HAP-1 (cell line): ENCODE results near the gene ZNF418.
A peak's percentile ranks its signal among the peaks of the same experiment; 100 is the strongest.
"Not testable (repeated sequence)": the region's sequence is repeated elsewhere in the genome, so short reads cannot be mapped to it uniquely, and the experiment has no call there.

Experiments
- DNase-seq, 2 experiments: peaks; one replicate each; pipeline ENCODE4 v3.0.0-alpha.2; 2016 to 2020; ENCODE audit warnings: low spot score in 2 of 2
- H3K27me3 ChIP-seq: fragments of 250-450 bp; sonication (Bioruptor Pico); 2 replicates; pipeline ENCODE4 v1.5.1; 2020; ENCODE audit warnings: low read depth, mild to moderate bottlenecking, moderate library complexity
- H3K36me3 ChIP-seq: fragments of 250-450 bp; sonication (Bioruptor Pico); replicated peaks from 2 replicates; pipeline ENCODE4 v1.5.1; 2020; ENCODE audit warnings: mild to moderate bottlenecking
- H3K4me1 ChIP-seq: fragments of 250-450 bp; sonication (Bioruptor Pico); 2 replicates; pipeline ENCODE4 v1.5.1; 2020; ENCODE audit warnings: mild to moderate bottlenecking
- H3K4me3 ChIP-seq: fragments of 250-450 bp; sonication (Bioruptor Pico); 2 replicates; pipeline ENCODE4 v1.5.1; 2020; ENCODE audit warnings: mild to moderate bottlenecking, moderate library complexity
- H3K9me3 ChIP-seq: fragments of 250-450 bp; sonication (Bioruptor Pico); 2 replicates; pipeline ENCODE4 v1.5.1; 2020; ENCODE audit warnings: mild to moderate bottlenecking, moderate library complexity
- in situ Hi-C: fragments of 300-500 bp; cut with MboI; formaldehyde crosslinking; loops from 3 replicates; pipeline ENCODE4 v1.14.3; 2020; ENCODE audit warnings: low sequenced_read_pairs, inconsistent platforms, mixed read lengths

Gene ZNF418

GRCh38 chr19:57927587-57927986, 7.6 kb downstream of the ZNF418 start:
- no peaks in the 10 kb centered on the region for H3K27me3 ChIP-seq
- peaks cover 7% of the 10 kb centered on the region for H3K9me3 ChIP-seq
- no peak for DNase-seq
- in situ Hi-C loops: no loop called here
- H3K36me3 ChIP-seq: no peaks in the 10 kb centered on the region
- H3K4me3 ChIP-seq: no peak overlapping the region
- H3K4me1 ChIP-seq: no peaks in the 10 kb centered on the region

DNA sequence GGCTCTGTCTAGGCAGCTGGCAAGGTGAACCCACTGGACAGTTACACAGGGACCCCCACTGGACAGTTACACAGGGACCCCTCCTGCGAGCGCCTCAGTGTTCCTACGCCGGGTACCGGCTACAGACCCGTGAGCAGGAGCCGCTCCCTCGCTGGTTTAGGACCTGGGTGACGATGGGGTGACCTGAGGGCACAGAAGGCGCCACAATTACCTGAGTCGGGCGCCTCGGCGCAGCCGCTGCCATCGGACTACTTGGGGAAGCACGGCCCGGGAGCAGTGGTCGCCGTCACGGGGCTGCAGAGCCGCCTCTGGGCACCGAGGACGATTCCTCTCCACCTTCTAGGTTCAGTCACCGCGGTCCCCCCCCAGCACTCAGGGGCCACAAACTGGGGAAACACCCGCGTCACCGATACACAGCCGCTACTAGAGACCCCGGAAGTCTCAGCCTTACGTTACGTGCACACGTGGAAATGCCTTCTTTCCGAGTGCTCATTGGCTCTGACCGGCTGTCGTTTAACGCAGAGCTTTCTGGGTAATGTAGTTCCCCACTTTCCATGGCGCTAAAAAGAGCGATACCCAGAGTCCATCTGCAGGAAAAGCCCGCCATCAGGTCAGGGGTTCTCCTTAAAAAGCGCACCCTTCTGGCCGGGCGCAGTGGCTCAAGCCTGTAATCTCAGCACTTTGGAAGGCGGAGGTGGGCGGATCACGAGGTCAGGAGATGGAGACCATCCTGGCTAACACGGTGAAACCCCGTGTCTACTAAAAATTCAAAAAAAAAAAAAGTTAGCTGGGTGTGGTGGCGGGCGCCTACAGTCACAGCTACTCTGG, 18.8 kb downstream of the ZNF418 start, which contains the start of gene ZNF417:
TSS of gene ZNF417 (minus strand) at position 425 of the 828 bp plus-strand sequence. CDS start at position 244, 181 bp downstream.
- H3K36me3 ChIP-seq, H3K9me3 ChIP-seq, in situ Hi-C loops, H3K4me1 ChIP-seq, H3K27me3 ChIP-seq: not testable (repeated sequence)
- DNase-seq: peak; percentile 86 to 87
- H3K4me3 ChIP-seq: peak within 1 kb of the TSS; percentile 87

- in situ Hi-C loops: no loop called here
- H3K4me1 ChIP-seq: no peaks in the 10 kb centered on the region
- DNase-seq: no peak
These were observed 20.7 kb downstream of the ZNF418 start for GRCh38 chr19:57914531-57914930.

GRCh38 chr19:57907394-57907793, 27.8 kb downstream of the ZNF418 start:
- Histone ChIP-seq H3K27me3 (no peaks in the 10 kb centered on the region), H3K4me3 (no peak overlapping the region), H3K36me3 (peaks cover 11% of the 10 kb centered on the region), H3K4me1 (no peaks in the 10 kb centered on the region), H3K9me3 (no peaks in the 10 kb centered on the region)
- in situ Hi-C loops: no loop called here
- no peak for DNase-seq

More at GRCh38 chr19:57914531-57914930, 20.7 kb downstream of the ZNF418 start:
- H3K4me3 ChIP-seq: no peak overlapping the region
- H3K27me3 ChIP-seq: no peaks in the 10 kb centered on the region
- H3K36me3 ChIP-seq: peaks cover 14% of the 10 kb centered on the region
- no peaks in the 10 kb centered on the region for H3K9me3 ChIP-seq

GRCh38 chr19:57905258-57905657, 29.9 kb downstream of the ZNF418 start:
- Histone ChIP-seq H3K4me3 (no peak overlapping the region), H3K4me1 (no peaks in the 10 kb centered on the region), H3K27me3 (no peaks in the 10 kb centered on the region), H3K36me3 (peaks cover 3% of the 10 kb centered on the region; the same call in 1 of the 2 replicates), H3K9me3 (no peaks in the 10 kb centered on the region)
- no peak for DNase-seq
- in situ Hi-C loops: no loop called here

- Histone ChIP-seq H3K4me1 (no peaks in the 10 kb centered on the region), H3K27me3 (no peaks in the 10 kb centered on the region), H3K36me3 (no peaks in the 10 kb centered on the region; the same call in 1 of the 2 replicates), H3K9me3 (no peaks in the 10 kb centered on the region), H3K4me3 (no peak overlapping the region)
- no peak for DNase-seq
- in situ Hi-C loops: no loop called here
These were observed 31.5 kb downstream of the ZNF418 start for GRCh38 chr19:57903618-57904184.

DNA sequence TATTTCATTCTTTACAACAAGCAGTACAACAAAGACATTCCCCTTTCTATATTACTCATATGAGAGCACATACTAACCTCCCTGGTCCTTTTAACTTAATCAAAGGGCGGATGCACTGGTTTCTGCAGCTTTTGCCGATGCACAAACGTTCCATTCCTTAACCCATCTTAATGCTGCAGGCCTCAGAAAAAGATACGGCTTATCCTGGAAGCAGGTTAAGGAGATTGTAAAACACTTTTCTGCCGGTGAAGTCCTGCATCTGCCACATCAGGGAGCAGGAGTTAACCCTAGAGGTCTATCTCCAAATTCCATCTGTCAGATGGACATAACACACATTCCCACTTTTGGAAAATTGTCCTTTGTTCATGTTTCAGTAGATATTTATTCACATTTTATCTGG, 34.9 kb downstream of the ZNF418 start:
- Histone ChIP-seq H3K9me3 (no peaks in the 10 kb centered on the region), H3K27me3 (no peaks in the 10 kb centered on the region), H3K36me3 (no peaks in the 10 kb centered on the region), H3K4me1 (no peaks in the 10 kb centered on the region), H3K4me3 (no peak overlapping the region)
- in situ Hi-C loops: no loop called here
- no peak for DNase-seq

DNA sequence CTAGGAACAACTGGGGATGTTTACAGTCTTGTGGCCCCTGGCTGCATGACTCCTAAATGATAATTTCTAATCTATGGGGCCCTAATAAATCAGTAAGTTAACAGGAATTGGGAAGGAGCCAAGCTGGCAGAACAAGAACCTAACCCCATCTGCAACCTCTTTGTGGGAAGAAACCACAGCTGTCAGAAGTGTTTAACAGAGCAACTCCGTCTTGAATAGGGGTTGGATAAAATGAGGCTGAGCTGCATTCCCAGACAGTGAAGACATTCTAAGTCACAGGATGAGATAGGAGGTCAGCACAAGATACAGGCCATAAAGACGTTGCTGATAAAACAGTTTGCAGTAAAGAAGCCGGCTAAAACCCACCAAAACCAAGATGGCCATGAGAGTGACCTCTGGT, 44.5 kb downstream of the ZNF418 start:
- H3K36me3 ChIP-seq, DNase-seq, H3K4me3 ChIP-seq, H3K9me3 ChIP-seq, in situ Hi-C loops, H3K27me3 ChIP-seq: not testable (repeated sequence)
- peaks cover 16% of the 10 kb centered on the region for H3K4me1 ChIP-seq

DNA sequence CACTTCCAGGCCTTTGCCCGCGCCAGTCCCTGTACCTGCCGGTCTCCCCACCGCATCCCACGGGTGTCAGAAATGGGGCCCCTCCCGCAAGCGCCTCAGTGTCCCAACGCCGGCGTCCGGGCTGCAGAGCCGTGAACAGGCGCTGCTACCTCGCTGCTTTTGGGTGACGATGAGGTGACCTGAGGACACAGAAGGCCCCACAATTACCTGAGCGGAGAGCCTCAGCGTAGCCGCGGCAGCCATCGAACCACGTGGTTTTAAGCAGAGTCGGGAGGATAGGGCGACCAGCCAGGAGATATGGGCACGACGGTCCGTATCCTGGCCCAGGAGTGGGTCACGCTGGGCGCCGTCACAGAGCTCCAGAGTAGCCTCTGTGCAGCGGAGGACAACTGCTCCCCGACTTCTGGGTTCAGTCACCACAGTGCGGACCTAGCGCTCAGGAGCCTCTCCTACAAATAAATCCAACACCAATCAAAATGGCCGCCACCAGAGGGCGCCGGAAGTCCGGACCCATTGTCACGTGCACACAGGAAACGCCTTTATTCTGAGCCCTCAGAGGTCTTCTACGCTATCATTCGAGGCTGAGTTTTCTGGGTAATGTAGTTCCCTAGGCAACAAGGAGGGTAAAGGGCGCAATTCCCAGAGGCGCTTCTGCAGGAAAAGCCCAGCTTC, 46.5 kb downstream of the ZNF418 start, which contains the start of gene ZNF814:
TSS of gene ZNF814 (minus strand) at position 478 of the 672 bp plus-strand sequence. CDS start at position 243, 235 bp downstream.
- no peak within 1 kb of the TSS for H3K4me3 ChIP-seq
- peaks cover 16% of the 10 kb centered on the region for H3K4me1 ChIP-seq
- in situ Hi-C loops: no loop called here
- no peaks in the 10 kb centered on the region; the same call in 1 of the 2 replicates for H3K9me3 ChIP-seq
- peak in 1 of 2 experiments; percentile 26 for DNase-seq
- H3K27me3 ChIP-seq: no peaks in the 10 kb centered on the region
- 0 out of 2 replicates have a peak, but pooled peaks cover 3% of the 10 kb centered on the region for H3K36me3 ChIP-seq

DNA sequence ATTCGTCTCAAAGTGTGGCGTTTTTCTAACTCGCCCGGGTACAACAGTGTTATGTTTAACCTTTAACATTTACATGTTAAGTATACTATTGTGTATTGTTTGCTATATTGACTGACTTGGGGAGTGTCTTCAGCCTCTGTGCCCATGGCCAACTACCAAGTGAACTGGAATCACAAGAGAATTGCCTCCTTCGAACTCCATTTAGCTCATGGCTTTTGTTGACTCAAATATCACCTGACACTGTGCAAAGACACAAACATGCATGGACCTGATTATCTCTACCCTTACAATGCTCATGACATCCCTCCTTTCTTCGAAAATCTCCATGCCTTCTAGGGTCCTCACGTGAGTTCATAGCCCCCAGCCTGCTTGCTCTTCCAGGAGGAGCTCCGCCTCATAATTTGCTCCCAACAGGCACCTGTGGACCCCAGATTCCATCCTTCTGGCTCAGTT, 47.1 kb downstream of the ZNF418 start:
- in situ Hi-C loops: no loop called here
- H3K27me3 ChIP-seq: no peaks in the 10 kb centered on the region
- DNase-seq: peak; percentile 18 to 37
- H3K4me3 ChIP-seq: no peak overlapping the region
- no peaks in the 10 kb centered on the region; the same call in 1 of the 2 replicates for H3K9me3 ChIP-seq
- peaks cover 16% of the 10 kb centered on the region for H3K4me1 ChIP-seq
- H3K36me3 ChIP-seq: 0 out of 2 replicates have a peak, but pooled peaks cover 3% of the 10 kb centered on the region

- peak; percentile 79 to 98 for DNase-seq
- H3K27me3 ChIP-seq: no peaks in the 10 kb centered on the region
- H3K9me3 ChIP-seq: no peaks in the 10 kb centered on the region; the same call in 1 of the 2 replicates
- 0 out of 2 replicates have a peak, but pooled peaks cover 3% of the 10 kb centered on the region for H3K36me3 ChIP-seq
- peaks cover 16% of the 10 kb centered on the region for H3K4me1 ChIP-seq
- H3K4me3 ChIP-seq: no peak overlapping the region
- in situ Hi-C loops: no loop called here
These were observed 47.8 kb downstream of the ZNF418 start for GRCh38 chr19:57887195-57887941.

- H3K4me3 ChIP-seq: no peak overlapping the region
- H3K9me3 ChIP-seq: no peaks in the 10 kb centered on the region; the same call in 1 of the 2 replicates
- in situ Hi-C loops: no loop called here
- 0 out of 2 replicates have a peak, but pooled peaks cover 3% of the 10 kb centered on the region for H3K36me3 ChIP-seq
- peaks cover 16% of the 10 kb centered on the region for H3K4me1 ChIP-seq
- H3K27me3 ChIP-seq: no peaks in the 10 kb centered on the region
- no peak for DNase-seq
These were observed 49.2 kb downstream of the ZNF418 start for GRCh38 chr19:57886046-57886445.
